ENCODE data around the gene EXD3.

Gene EXD3

GRCh38 chr9:137458194-137459151 is 35.5 kb upstream of the EXD3 start:
- DNase-seq, result peak; percentile 25

GRCh38 chr9:137457406-137458193 is 34.6 kb upstream of the EXD3 start:
- no peak for DNase-seq

GRCh38 chr9:137456864-137457405 is 34.0 kb upstream of the EXD3 start:
- no peak for DNase-seq

DNA sequence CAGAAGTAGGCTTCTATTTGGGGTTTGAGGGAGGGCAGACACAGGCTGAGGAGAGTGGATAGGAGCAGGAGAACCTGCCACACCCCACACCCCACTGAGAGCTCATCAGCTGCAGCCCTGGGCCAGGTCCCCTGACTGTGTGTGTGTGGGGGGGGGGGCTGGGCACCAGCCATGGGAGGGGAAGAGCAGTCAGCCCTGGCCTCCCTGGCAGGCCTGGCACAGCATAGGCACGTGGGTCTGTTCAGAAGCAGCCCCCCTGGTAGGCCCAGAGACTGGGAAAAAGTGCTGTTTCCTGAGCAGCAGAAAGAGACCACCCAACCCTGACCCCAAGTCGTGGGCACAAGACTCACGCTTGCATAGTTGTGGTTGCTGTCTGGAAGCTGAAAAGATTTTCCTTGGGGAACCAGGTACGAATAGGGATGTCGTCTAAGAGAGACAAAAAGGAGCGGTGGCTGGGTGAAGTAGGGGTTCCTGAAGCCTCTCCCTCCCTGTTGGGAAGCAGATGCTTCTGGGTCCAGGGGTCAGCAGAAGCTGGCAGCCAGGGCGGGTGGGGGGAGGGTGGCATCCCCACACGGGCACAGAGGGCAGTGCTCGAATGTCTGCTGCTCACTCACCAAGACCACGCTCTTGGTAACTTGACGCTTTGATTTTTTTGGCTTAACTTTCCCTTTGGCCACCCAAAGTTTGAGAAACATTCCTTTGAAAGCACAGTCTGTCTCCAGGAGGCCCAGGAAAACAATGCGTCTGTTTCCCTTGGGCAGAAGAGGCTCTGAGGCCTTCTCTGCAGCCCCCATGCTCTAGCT is 33.3 kb upstream of the EXD3 start:
- DNase-seq, result no peak

- no peak for DNase-seq
Measured at GRCh38 chr9:137455359-137455991, 32.5 kb upstream of the EXD3 start.

GRCh38 chr9:137454597-137455358 is 31.8 kb upstream of the EXD3 start:
- no peak for DNase-seq

- no peak for DNase-seq
Measured at GRCh38 chr9:137454145-137454596, 31.2 kb upstream of the EXD3 start.

- peak; percentile 64 for DNase-seq
Measured at GRCh38 chr9:137453643-137454081, 30.7 kb upstream of the EXD3 start.

- DNase-seq, result no peak
Measured at GRCh38 chr9:137452761-137453642, 30.0 kb upstream of the EXD3 start.

DNA sequence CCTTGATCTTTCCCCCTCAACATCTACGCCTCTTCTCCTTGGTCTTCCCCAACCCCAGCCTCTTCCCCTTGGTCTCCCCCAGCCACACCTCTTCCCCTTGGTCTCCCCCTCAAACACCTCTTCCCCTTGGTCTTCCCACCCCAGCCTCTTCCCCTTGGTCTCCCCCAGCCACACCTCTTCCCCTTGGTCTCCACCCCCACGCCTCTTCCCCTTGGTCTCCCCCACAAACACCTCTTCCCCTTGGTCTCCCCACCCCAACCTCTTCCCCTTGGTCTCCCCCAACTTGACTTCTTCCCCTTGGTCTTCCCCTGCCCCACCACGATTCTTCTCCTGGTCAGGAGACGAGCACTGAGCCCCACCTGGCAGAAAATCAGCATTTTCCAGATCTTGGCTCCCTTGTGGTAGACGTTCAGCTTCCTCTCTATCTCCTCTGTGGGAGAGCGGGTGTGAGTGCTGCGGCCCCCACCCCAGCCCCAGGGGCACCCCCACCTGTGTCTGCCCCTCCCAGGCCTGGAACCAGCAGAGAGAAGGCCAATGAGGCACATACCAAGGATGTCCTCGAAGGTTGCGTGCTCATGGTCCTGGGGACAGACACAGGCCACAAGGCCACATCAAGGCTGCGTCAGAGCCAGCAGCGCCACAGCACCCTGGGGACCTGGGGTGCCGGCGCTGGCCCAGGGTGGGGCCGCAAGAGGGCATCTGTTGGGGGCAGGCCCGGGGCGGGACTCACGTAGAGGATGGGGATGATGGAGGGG is 29.2 kb upstream of the EXD3 start:
- DNase-seq, result peak; percentile 33

GRCh38 chr9:137451264-137452005 is 28.5 kb upstream of the EXD3 start:
- peak; percentile 28 for DNase-seq

GRCh38 chr9:137450539-137451222 is 27.7 kb upstream of the EXD3 start:
- peak; percentile 81 for DNase-seq

GRCh38 chr9:137449931-137450538 is 27.1 kb upstream of the EXD3 start:
- no peak for DNase-seq

GRCh38 chr9:137449081-137449844 is 26.3 kb upstream of the EXD3 start:
- DNase-seq, result no peak

DNA sequence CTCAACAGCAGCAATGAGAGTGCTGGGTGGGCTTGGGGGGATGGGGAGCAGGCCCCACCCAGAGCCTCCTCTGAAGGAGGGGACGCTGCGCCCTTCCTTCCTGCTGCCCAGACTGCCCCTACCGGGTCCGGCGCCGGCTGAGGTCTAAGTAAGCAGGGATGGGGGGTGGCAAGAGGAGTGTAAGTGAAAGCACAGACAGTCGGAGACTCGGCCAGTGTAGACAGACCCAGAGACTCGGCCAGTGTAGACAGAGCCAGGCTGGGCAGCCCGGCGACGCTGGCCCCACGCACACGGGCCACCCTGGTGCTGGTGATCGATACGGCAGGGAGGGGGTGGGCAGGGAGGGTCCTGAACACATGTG is 25.6 kb upstream of the EXD3 start:
- DNase-seq, result no peak

- DNase-seq, result no peak
Measured at GRCh38 chr9:137447722-137448601, 25.0 kb upstream of the EXD3 start.

Data from CD4-positive, alpha-beta T cell treated with Interleukin-10 for 1 hour (primary cell).